Hepatocyte (in vitro differentiated cells): ENCODE measurements around the gene BACE1. TPM values are rescaled to one million over a fixed set of nuclear protein-coding genes. Genes with fewer than 3 reads are reported as not detected.

ENCODE experiments used
- DNase-seq: peaks from one replicate; pipeline ENCODE4 v3.0.0-alpha.2; 2016; ENCODE audit warnings: low spot score
- H2AFZ ChIP-seq: fragments of 200-600 bp; sonication (generic); 2 replicates; pipeline ENCODE4 v1.6.0; 2016; ENCODE audit warnings: antibody characterized with exemption, mild to moderate bottlenecking
- H3K27ac ChIP-seq: fragments of 200-600 bp; sonication (generic); 2 replicates; pipeline ENCODE4 v1.5.1; 2016; ENCODE audit warnings: mild to moderate bottlenecking
- H3K27me3 ChIP-seq: fragments of 200-600 bp; sonication (generic); 2 replicates; pipeline ENCODE4 v1.6.1; 2016
- H3K36me3 ChIP-seq: fragments of 200-600 bp; sonication (generic); replicated peaks from 2 replicates; pipeline ENCODE4 v1.5.1; 2016; ENCODE audit warnings: low read depth; ENCODE audit not compliant: insufficient read depth
- H3K4me1 ChIP-seq: fragments of 200-600 bp; sonication (generic); 2 replicates; pipeline ENCODE4 v1.5.1; 2016; ENCODE audit warnings: mild to moderate bottlenecking, moderate library complexity; ENCODE audit not compliant: insufficient read depth
- H3K4me2 ChIP-seq: fragments of 200-600 bp; sonication (generic); 2 replicates; pipeline ENCODE4 v1.6.0; 2016
- H3K4me3 ChIP-seq: fragments of 200-600 bp; sonication (generic); 2 replicates; pipeline ENCODE4 v1.5.1; 2016; ENCODE audit warnings: mild to moderate bottlenecking
- H3K79me2 ChIP-seq: fragments of 200-600 bp; sonication (generic); 2 replicates; pipeline ENCODE4 v1.6.0; 2017; ENCODE audit warnings: mild to moderate bottlenecking
- H3K9me2 ChIP-seq: fragments of 200-600 bp; sonication (generic); replicated peaks from 2 replicates; pipeline ENCODE4 v1.6.0; 2017; ENCODE audit warnings: mild to moderate bottlenecking; ENCODE audit not compliant: insufficient read depth
- H3K9me3 ChIP-seq: fragments of 200-600 bp; sonication (generic); 2 replicates; pipeline ENCODE4 v1.5.1; 2016; ENCODE audit warnings: low read depth, mild to moderate bottlenecking
- H4K20me1 ChIP-seq: fragments of 200-600 bp; sonication (generic); 2 replicates; pipeline ENCODE4 v1.6.0; 2016; ENCODE audit warnings: mild to moderate bottlenecking; ENCODE audit not compliant: insufficient read depth, poor library complexity, severe bottlenecking
- EZH2 ChIP-seq: fragments of 200-600 bp; sonication (generic); IDR thresholded peaks from 2 replicates; pipeline ENCODE4 v1.6.1; 2016; ENCODE audit warnings: antibody characterized with exemption, mild to moderate bottlenecking, borderline replicate concordance
- EZH2phosphoT487 ChIP-seq: fragments of 200-600 bp; sonication (generic); IDR thresholded peaks from one replicate; pipeline ENCODE4 v1.6.1; 2018; ENCODE audit warnings: antibody characterized with exemption, mild to moderate bottlenecking, low read depth, moderate library complexity; ENCODE audit not compliant: unreplicated experiment, severe bottlenecking
- WGBS: methylation state at CpG from one replicate; pipeline ENCODE4 v1.1.6; 2016; ENCODE audit warnings: low lambda C conversion rate; ENCODE audit errors: missing lambda C conversion rate; 5-methylcytosine and 5-hydroxymethylcytosine counted together
- polyA plus RNA-seq: library from polyadenylated mRNA; unstranded; fragments of >200 nt; fragmentation: Nextera tagmentation; extraction: Ambion mirVana; gene quantifications from 2 replicates; pipeline ENCODE4 v1.2.1, GENCODE V29; 2016
- total RNA-seq: library from RNA; depleted of rRNA; stranded (reverse); fragments of >200 nt; gene quantifications from 2 replicates; pipeline ENCODE4 v1.2.3, GENCODE V29; 2014
- TF ChIP-seq, protein P1 (sequence below): fragments of 200-600 bp; sonication (generic); IDR thresholded peaks from 2 replicates; pipeline ENCODE4 v1.5.1; 2016; ENCODE audit warnings: antibody characterized with exemption, mild to moderate bottlenecking; ENCODE audit not compliant: poor library complexity

The BACE1 gene
- total and polyA plus RNA-seq, 2 experiments from 2014 or later: 17.5 to 22.6 TPM

DNA sequence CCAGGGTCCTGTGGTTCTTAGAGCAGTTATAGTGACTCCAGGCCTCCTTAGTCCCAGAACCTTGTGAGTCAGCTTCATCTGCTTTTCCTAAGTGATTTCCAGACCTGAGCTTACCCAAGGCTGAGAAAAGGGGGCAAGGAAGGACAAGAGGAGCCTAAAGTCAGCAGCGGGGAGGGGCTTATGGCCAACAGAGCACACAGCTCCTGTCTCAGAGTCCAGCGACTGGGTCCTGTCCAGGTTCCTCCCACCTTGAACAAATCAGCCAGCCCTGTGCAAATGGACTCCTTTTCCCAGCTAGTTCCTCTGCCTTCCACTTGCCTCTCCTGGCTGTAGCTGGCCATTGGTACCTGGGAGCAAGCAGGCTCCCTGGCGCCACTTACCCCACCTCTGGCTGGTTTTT is 10.9 kb downstream of the BACE1 start:
- Histone ChIP-seq H3K4me1 (peaks cover 11% of the 10 kb centered on the region), H3K27me3 (no peaks in the 10 kb centered on the region), H3K9me2 (no peaks in the 10 kb centered on the region), H3K9me3 (no peaks in the 10 kb centered on the region), H2AFZ (no peak overlapping the region), H3K27ac (no peak overlapping the region), H4K20me1 (no peaks in the 10 kb centered on the region), H3K79me2 (no peaks in the 10 kb centered on the region), H3K36me3 (no peaks in the 10 kb centered on the region), H3K4me3 (no peak overlapping the region), H3K4me2 (no peak overlapping the region)
- WGBS: 86% methylated on average over 3 of the region's 3 CpGs
- TF ChIP-seq, protein P1, sequence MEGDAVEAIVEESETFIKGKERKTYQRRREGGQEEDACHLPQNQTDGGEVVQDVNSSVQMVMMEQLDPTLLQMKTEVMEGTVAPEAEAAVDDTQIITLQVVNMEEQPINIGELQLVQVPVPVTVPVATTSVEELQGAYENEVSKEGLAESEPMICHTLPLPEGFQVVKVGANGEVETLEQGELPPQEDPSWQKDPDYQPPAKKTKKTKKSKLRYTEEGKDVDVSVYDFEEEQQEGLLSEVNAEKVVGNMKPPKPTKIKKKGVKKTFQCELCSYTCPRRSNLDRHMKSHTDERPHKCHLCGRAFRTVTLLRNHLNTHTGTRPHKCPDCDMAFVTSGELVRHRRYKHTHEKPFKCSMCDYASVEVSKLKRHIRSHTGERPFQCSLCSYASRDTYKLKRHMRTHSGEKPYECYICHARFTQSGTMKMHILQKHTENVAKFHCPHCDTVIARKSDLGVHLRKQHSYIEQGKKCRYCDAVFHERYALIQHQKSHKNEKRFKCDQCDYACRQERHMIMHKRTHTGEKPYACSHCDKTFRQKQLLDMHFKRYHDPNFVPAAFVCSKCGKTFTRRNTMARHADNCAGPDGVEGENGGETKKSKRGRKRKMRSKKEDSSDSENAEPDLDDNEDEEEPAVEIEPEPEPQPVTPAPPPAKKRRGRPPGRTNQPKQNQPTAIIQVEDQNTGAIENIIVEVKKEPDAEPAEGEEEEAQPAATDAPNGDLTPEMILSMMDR: no peak
- TF ChIP-seq EZH2phosphoT487 (no peak), EZH2 (no peak)
- no peak for DNase-seq

DNA sequence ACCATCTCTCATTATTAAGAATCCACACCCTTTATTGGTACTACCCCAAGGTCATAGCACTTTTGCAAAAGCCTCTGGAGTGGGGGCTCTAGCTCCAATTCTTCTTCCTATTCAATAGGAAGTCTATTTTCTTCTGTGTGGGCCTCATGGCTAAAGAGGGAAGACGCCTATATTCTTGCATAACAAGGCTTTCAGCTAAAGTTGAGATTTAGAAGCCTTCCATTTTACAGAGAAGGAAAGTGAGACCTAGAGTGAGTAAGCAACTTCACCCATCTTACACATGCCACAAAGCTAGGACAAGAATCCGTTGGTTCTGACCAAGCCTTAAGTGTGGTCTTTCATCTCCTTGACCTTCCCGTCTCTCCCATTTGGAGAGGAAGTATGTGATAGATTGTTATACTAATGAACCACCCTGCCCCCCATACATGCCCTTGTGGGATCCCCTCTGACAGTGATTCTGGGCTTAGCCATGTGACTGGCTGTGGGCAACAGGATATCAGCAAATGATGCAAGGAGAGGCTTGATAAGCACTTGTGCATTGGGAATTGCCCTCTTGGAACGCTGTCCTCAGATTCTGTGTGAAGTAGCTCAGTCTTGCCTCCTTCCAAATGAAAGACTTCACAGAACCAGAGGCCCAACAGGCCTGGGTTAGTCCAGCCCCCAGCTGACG is 12.3 kb downstream of the BACE1 start:
- H3K4me1 ChIP-seq: peaks cover 24% of the 10 kb centered on the region
- TF ChIP-seq EZH2: no peak
- TF ChIP-seq, protein P1: no peak
- TF ChIP-seq EZH2phosphoT487: no peak
- no peak overlapping the region for H3K4me2 ChIP-seq
- H4K20me1 ChIP-seq: no peaks in the 10 kb centered on the region
- no peaks in the 10 kb centered on the region for H3K9me2 ChIP-seq
- H3K27me3 ChIP-seq: no peaks in the 10 kb centered on the region
- H3K4me3 ChIP-seq: no peak overlapping the region
- no peak overlapping the region for H2AFZ ChIP-seq
- H3K79me2 ChIP-seq: no peaks in the 10 kb centered on the region
- WGBS: 86% methylated on average over 5 of the region's 5 CpGs
- H3K27ac ChIP-seq: no peak overlapping the region
- no peaks in the 10 kb centered on the region for H3K36me3 ChIP-seq
- DNase-seq: no peak
- no peaks in the 10 kb centered on the region for H3K9me3 ChIP-seq

DNA sequence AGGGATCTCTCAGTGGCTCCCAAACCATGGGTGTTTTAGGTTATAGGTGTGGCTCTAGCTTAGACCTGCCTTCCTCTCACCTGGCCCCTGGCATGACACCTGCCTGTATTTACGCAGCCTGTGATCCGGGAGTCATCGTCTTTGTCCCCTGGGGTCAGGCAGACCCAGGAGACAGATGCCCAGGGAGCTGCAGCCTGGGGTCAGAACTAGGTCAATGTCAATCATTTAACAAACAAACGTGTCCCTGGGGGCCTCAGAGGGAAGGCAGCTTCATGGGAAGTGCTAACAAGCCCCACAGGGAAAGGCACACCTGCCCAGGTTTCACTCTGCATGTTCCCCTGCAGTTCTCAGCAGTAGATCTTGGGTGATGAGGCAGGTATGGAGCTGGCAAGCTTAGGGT is 13.0 kb downstream of the BACE1 start:
- Histone ChIP-seq H2AFZ (no peak overlapping the region), H3K9me2 (no peaks in the 10 kb centered on the region), H3K27me3 (no peaks in the 10 kb centered on the region), H3K4me3 (no peak overlapping the region), H3K4me1 (peaks cover 27% of the 10 kb centered on the region), H3K36me3 (no peaks in the 10 kb centered on the region), H3K79me2 (no peaks in the 10 kb centered on the region), H3K4me2 (no peak overlapping the region), H4K20me1 (no peaks in the 10 kb centered on the region), H3K27ac (no peak overlapping the region), H3K9me3 (no peaks in the 10 kb centered on the region)
- TF ChIP-seq EZH2phosphoT487: no peak
- TF ChIP-seq, protein P1: no peak
- TF ChIP-seq EZH2: no peak
- no peak for DNase-seq
- 42% methylated on average over 4 of the region's 4 CpGs for WGBS
